ENCODE measurements around the gene UBE2O.

DNA sequence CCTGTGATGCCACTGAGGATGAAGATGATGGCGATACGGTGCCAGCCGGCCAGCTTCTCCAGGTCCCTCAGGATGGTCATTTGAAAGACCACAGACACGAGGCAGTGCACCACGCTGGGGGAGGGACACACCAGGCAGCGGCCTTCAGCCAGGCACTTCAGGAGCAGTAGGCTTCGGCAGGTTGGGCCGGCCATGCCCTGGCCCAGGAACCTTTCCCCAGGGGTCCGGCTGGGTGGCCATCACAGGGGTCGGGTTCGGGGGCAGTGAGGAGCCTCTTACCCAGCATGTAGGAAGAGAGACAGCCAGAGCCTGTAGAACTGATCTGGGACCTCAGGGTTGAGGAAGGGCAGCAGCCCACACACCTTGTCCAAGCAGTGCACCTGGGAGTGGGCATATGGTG is 19.8 kb upstream of the UBE2O start:
- TF ChIP-seq, protein P1, sequence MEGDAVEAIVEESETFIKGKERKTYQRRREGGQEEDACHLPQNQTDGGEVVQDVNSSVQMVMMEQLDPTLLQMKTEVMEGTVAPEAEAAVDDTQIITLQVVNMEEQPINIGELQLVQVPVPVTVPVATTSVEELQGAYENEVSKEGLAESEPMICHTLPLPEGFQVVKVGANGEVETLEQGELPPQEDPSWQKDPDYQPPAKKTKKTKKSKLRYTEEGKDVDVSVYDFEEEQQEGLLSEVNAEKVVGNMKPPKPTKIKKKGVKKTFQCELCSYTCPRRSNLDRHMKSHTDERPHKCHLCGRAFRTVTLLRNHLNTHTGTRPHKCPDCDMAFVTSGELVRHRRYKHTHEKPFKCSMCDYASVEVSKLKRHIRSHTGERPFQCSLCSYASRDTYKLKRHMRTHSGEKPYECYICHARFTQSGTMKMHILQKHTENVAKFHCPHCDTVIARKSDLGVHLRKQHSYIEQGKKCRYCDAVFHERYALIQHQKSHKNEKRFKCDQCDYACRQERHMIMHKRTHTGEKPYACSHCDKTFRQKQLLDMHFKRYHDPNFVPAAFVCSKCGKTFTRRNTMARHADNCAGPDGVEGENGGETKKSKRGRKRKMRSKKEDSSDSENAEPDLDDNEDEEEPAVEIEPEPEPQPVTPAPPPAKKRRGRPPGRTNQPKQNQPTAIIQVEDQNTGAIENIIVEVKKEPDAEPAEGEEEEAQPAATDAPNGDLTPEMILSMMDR (IDR thresholded peaks at IDR 0.05; ENCODE audit: low read depth, low read length): no peak
- TF ChIP-seq EZH2phosphoT487 (IDR thresholded peaks at IDR 0.05; ENCODE audit: low read depth): no peak
